Measurements from ENCODE around the gene TEX51.

Gene TEX51

GRCh38 chr2:126879348-126880298 lies 19.1 kb upstream of the TEX51 start:
- H4K20me1 ChIP-seq (ENCODE audit: insufficient read depth, low read length) = no peaks in the 10 kb centered on the region
- H3K4me1 ChIP-seq (ENCODE audit: low read length) = no peaks in the 10 kb centered on the region
- no peaks in the 10 kb centered on the region for H3K36me3 ChIP-seq (replicated peaks; ENCODE audit: insufficient read depth, low read length)
- H3K9me3 ChIP-seq (replicated peaks; ENCODE audit: insufficient read depth, low read length) = no peaks in the 10 kb centered on the region
- DNase-seq = no peak
- H3K79me2 ChIP-seq (ENCODE audit: low read length) = no peaks in the 10 kb centered on the region
- TF ChIP-seq EZH2phosphoT487 (IDR thresholded peaks at IDR 0.05; ENCODE audit: low read length) (no peak), CTCF (IDR thresholded peaks at IDR 0.05; ENCODE audit: low read length) (no peak), EZH2 (optimal IDR thresholded peaks at IDR 0.05; ENCODE audit: low read depth, low read length) (no peak)
- no peak overlapping the region for H3K4me2 ChIP-seq (ENCODE audit: low read depth, low read length)
- no peak overlapping the region for H2AFZ ChIP-seq (ENCODE audit: low read length)
- H3K27me3 ChIP-seq (replicated peaks; ENCODE audit: insufficient read depth, low read length) = no peaks in the 10 kb centered on the region
- no peak overlapping the region for H3K9ac ChIP-seq (ENCODE audit: low read length)
- H3K4me3 ChIP-seq (ENCODE audit: low read length) = no peak overlapping the region
- H3F3A ChIP-seq (ENCODE audit: insufficient read depth, low read length) = no peaks in the 10 kb centered on the region
- no peaks in the 10 kb centered on the region for H3K9me2 ChIP-seq (replicated peaks; ENCODE audit: insufficient read depth, low read length)
- no peak overlapping the region for H3K27ac ChIP-seq (ENCODE audit: low read length)

GRCh38 chr2:126880324-126880723 lies 18.4 kb upstream of the TEX51 start:
- no peak for DNase-seq
- H3K27ac ChIP-seq (ENCODE audit: low read length) = no peak overlapping the region
- H2AFZ ChIP-seq (ENCODE audit: low read length) = no peak overlapping the region
- no peak overlapping the region for H3K4me3 ChIP-seq (ENCODE audit: low read length)
- no peak overlapping the region for H3K4me2 ChIP-seq (ENCODE audit: low read depth, low read length)
- H3K27me3 ChIP-seq (replicated peaks; ENCODE audit: insufficient read depth, low read length) = no peaks in the 10 kb centered on the region
- H3K9ac ChIP-seq (ENCODE audit: low read length) = no peak overlapping the region
- H4K20me1 ChIP-seq (ENCODE audit: insufficient read depth, low read length) = no peaks in the 10 kb centered on the region
- no peaks in the 10 kb centered on the region for H3F3A ChIP-seq (ENCODE audit: insufficient read depth, low read length)
- no peaks in the 10 kb centered on the region for H3K79me2 ChIP-seq (ENCODE audit: low read length)
- TF ChIP-seq EZH2phosphoT487 (IDR thresholded peaks at IDR 0.05; ENCODE audit: low read length) (no peak), CTCF (IDR thresholded peaks at IDR 0.05; ENCODE audit: low read length) (no peak), EZH2 (optimal IDR thresholded peaks at IDR 0.05; ENCODE audit: low read depth, low read length) (no peak)
- H3K9me3 ChIP-seq (replicated peaks; ENCODE audit: insufficient read depth, low read length) = no peaks in the 10 kb centered on the region
- no peaks in the 10 kb centered on the region for H3K9me2 ChIP-seq (replicated peaks; ENCODE audit: insufficient read depth, low read length)
- no peaks in the 10 kb centered on the region for H3K4me1 ChIP-seq (ENCODE audit: low read length)
- no peaks in the 10 kb centered on the region for H3K36me3 ChIP-seq (replicated peaks; ENCODE audit: insufficient read depth, low read length)

- TF ChIP-seq EZH2 (optimal IDR thresholded peaks at IDR 0.05; ENCODE audit: low read depth, low read length) = no peak
- no peak for TF ChIP-seq CTCF (IDR thresholded peaks at IDR 0.05; ENCODE audit: low read length)
- TF ChIP-seq EZH2phosphoT487 (IDR thresholded peaks at IDR 0.05; ENCODE audit: low read length) = no peak
- no peak overlapping the region for H3K9ac ChIP-seq (ENCODE audit: low read length)
- H3K4me2 ChIP-seq (ENCODE audit: low read depth, low read length) = no peak overlapping the region
- no peak overlapping the region for H2AFZ ChIP-seq (ENCODE audit: low read length)
- H3K9me2 ChIP-seq (replicated peaks; ENCODE audit: insufficient read depth, low read length) = no peaks in the 10 kb centered on the region
- no peaks in the 10 kb centered on the region for H3K79me2 ChIP-seq (ENCODE audit: low read length)
- no peaks in the 10 kb centered on the region for H3K27me3 ChIP-seq (replicated peaks; ENCODE audit: insufficient read depth, low read length)
- H3K4me1 ChIP-seq (ENCODE audit: low read length) = no peaks in the 10 kb centered on the region
- H3K27ac ChIP-seq (ENCODE audit: low read length) = no peak overlapping the region
- DNase-seq = no peak
- H3K9me3 ChIP-seq (replicated peaks; ENCODE audit: insufficient read depth, low read length) = no peaks in the 10 kb centered on the region
- H3K36me3 ChIP-seq (replicated peaks; ENCODE audit: insufficient read depth, low read length) = no peaks in the 10 kb centered on the region
- no peaks in the 10 kb centered on the region for H3F3A ChIP-seq (ENCODE audit: insufficient read depth, low read length)
- H3K4me3 ChIP-seq (ENCODE audit: low read length) = no peak overlapping the region
- H4K20me1 ChIP-seq (ENCODE audit: insufficient read depth, low read length) = no peaks in the 10 kb centered on the region
These were observed 17.9 kb upstream of the TEX51 start for GRCh38 chr2:126880817-126881216.
